IgD-negative memory B cell (primary cell): ENCODE data around the gene TMEM135. TPM values are rescaled to one million over a fixed set of nuclear protein-coding genes. Genes with fewer than 3 reads are reported as not detected.
"Not testable (repeated sequence)": the region's sequence is repeated elsewhere in the genome, so short reads cannot be mapped to it uniquely, and the experiment has no call there.

Source experiments
- H3K27ac Mint-ChIP-seq, 3 donors: one replicate each; pipeline ENCODE4 v1.8.0; 2020 to 2022; ENCODE audit warnings: mild to moderate bottlenecking in 3 of 3, mixed read lengths in 3 of 3, moderate library complexity in 1 of 3
- H3K27me3 Mint-ChIP-seq: one replicate; pipeline ENCODE4 v1.8.0; 2021; ENCODE audit warnings: mixed read lengths
- H3K36me3 Mint-ChIP-seq: one replicate; pipeline ENCODE4 v1.8.0; 2020; ENCODE audit warnings: mild to moderate bottlenecking, mixed read lengths
- H3K4me1 Mint-ChIP-seq, 3 donors: one replicate each; pipeline ENCODE4 v1.8.0; 2020 to 2022; ENCODE audit warnings: mixed read lengths in 3 of 3, mild to moderate bottlenecking in 1 of 3
- H3K4me3 Mint-ChIP-seq, 4 donors: one replicate each; pipeline ENCODE4 v1.8.0; 2020 to 2022; ENCODE audit warnings: mild to moderate bottlenecking in 4 of 4, mixed read lengths in 4 of 4, moderate library complexity in 3 of 4
- H3K9me3 Mint-ChIP-seq, 3 donors: one replicate each; pipeline ENCODE4 v1.8.0; 2020 to 2021; ENCODE audit warnings: mixed read lengths in 3 of 3, mild to moderate bottlenecking in 1 of 3
- polyA plus RNA-seq: library from polyadenylated mRNA; unstranded; fragments of 300-500 nt; fragmentation: Illumina TruSeq; gene quantifications from one replicate; pipeline ENCODE4 v1.2.3, GENCODE V29; 2021

TMEM135 gene
- polyA plus RNA-seq, 1 donor from 2014 or later, result 8.9 TPM

GRCh38 chr11:87128372-87128771 is 90.6 kb downstream of the TMEM135 start:
- H3K27ac Mint-ChIP-seq, result no peak overlapping the region
- no peaks in the 10 kb centered on the region for H3K9me3 Mint-ChIP-seq

GRCh38 chr11:87134524-87135106 is 96.9 kb downstream of the TMEM135 start:
- no peak overlapping the region for H3K27ac Mint-ChIP-seq
- peaks cover 0 to 5% (median 2%) of the 10 kb centered on the region in 3 donors for H3K9me3 Mint-ChIP-seq
- peaks cover 9% of the 10 kb centered on the region for H3K36me3 Mint-ChIP-seq
- no peak overlapping the region for H3K4me3 Mint-ChIP-seq
- no peaks in the 10 kb centered on the region for H3K27me3 Mint-ChIP-seq
- H3K4me1 Mint-ChIP-seq, result peaks cover 0 to 4% (median 0%) of the 10 kb centered on the region in 3 donors

More at GRCh38 chr11:87128372-87128771, 90.6 kb downstream of the TMEM135 start:
- Mint-ChIP-seq H3K27me3 (no peaks in the 10 kb centered on the region), H3K36me3 (no peaks in the 10 kb centered on the region), H3K4me1 (peaks cover 0 to 4% (median 0%) of the 10 kb centered on the region in 3 donors), H3K4me3 (no peak overlapping the region)

GRCh38 chr11:87136236-87136635 is 98.5 kb downstream of the TMEM135 start:
- Mint-ChIP-seq H3K27ac (no peak overlapping the region), H3K9me3 (peaks cover 2 to 11% (median 3%) of the 10 kb centered on the region in 3 donors), H3K27me3 (no peaks in the 10 kb centered on the region), H3K4me3 (no peak overlapping the region), H3K36me3 (peaks cover 9% of the 10 kb centered on the region), H3K4me1 (peaks cover 0 to 4% (median 0%) of the 10 kb centered on the region in 3 donors)

- Mint-ChIP-seq H3K9me3 (peaks cover 2 to 11% (median 3%) of the 10 kb centered on the region in 3 donors), H3K27me3 (no peaks in the 10 kb centered on the region), H3K4me1 (peaks cover 0 to 4% (median under 1%) of the 10 kb centered on the region in 3 donors), H3K27ac (no peak overlapping the region), H3K36me3 (peaks cover 11% of the 10 kb centered on the region), H3K4me3 (no peak overlapping the region)
These were observed 100.0 kb downstream of the TMEM135 start for GRCh38 chr11:87137711-87138110.

- Mint-ChIP-seq H3K27me3 (no peaks in the 10 kb centered on the region), H3K36me3 (peaks cover 10% of the 10 kb centered on the region), H3K9me3 (peaks cover 2 to 11% (median 3%) of the 10 kb centered on the region in 3 donors), H3K4me1 (peaks cover 0 to 9% (median 4%) of the 10 kb centered on the region in 3 donors), H3K27ac (no peak overlapping the region), H3K4me3 (no peak overlapping the region)
These were observed 101.7 kb downstream of the TMEM135 start for GRCh38 chr11:87139475-87139874.

- no peaks in the 10 kb centered on the region for H3K27me3 Mint-ChIP-seq
- peaks cover 6 to 18% (median 15%) of the 10 kb centered on the region in 3 donors for H3K4me1 Mint-ChIP-seq
- H3K27ac Mint-ChIP-seq, result no peak overlapping the region
- no peak overlapping the region for H3K4me3 Mint-ChIP-seq
- H3K9me3 Mint-ChIP-seq, result peaks cover 2 to 11% (median 3%) of the 10 kb centered on the region in 3 donors
- H3K36me3 Mint-ChIP-seq, result peaks cover 10% of the 10 kb centered on the region
These were observed 103.6 kb downstream of the TMEM135 start for GRCh38 chr11:87141322-87141721.

GRCh38 chr11:87141980-87142514 is 104.3 kb downstream of the TMEM135 start:
- Mint-ChIP-seq H3K9me3 (peaks cover 2 to 11% (median 3%) of the 10 kb centered on the region in 3 donors), H3K4me3 (no peak overlapping the region), H3K36me3 (peaks cover 10% of the 10 kb centered on the region)

GRCh38 chr11:87142594-87142993 is 104.9 kb downstream of the TMEM135 start:
- H3K27me3 Mint-ChIP-seq, result no peaks in the 10 kb centered on the region
- peaks cover 10% of the 10 kb centered on the region for H3K36me3 Mint-ChIP-seq
- H3K4me3 Mint-ChIP-seq, result no peak overlapping the region
- H3K4me1 Mint-ChIP-seq, result peaks cover 8 to 18% (median 11%) of the 10 kb centered on the region in 3 donors
- H3K9me3 Mint-ChIP-seq, result peaks cover 2 to 11% (median 3%) of the 10 kb centered on the region in 3 donors
- no peak overlapping the region for H3K27ac Mint-ChIP-seq

More at GRCh38 chr11:87141980-87142514, 104.3 kb downstream of the TMEM135 start:
- H3K27ac Mint-ChIP-seq, result no peak overlapping the region
- no peaks in the 10 kb centered on the region for H3K27me3 Mint-ChIP-seq
- H3K4me1 Mint-ChIP-seq, result peaks cover 6 to 18% (median 13%) of the 10 kb centered on the region in 3 donors

GRCh38 chr11:87143641-87144040 is 105.9 kb downstream of the TMEM135 start:
- Mint-ChIP-seq H3K4me1 (peaks cover 8 to 18% (median 11%) of the 10 kb centered on the region in 3 donors), H3K4me3 (no peak overlapping the region), H3K27ac (no peak overlapping the region), H3K9me3 (peaks cover 0 to 11% (median 3%) of the 10 kb centered on the region in 3 donors), H3K27me3 (no peaks in the 10 kb centered on the region), H3K36me3 (peaks cover 6% of the 10 kb centered on the region)

GRCh38 chr11:87144252-87144651 is 106.5 kb downstream of the TMEM135 start:
- no peak overlapping the region for H3K4me3 Mint-ChIP-seq
- H3K4me1 Mint-ChIP-seq, result peaks cover 8 to 18% (median 11%) of the 10 kb centered on the region in 3 donors
- H3K27ac Mint-ChIP-seq, result no peak overlapping the region
- peaks cover 6% of the 10 kb centered on the region for H3K36me3 Mint-ChIP-seq
- H3K9me3 Mint-ChIP-seq, result peaks cover 0 to 9% (median 3%) of the 10 kb centered on the region in 3 donors
- H3K27me3 Mint-ChIP-seq, result no peaks in the 10 kb centered on the region

- Mint-ChIP-seq H3K9me3 (peaks cover 2 to 6% (median 3%) of the 10 kb centered on the region in 3 donors), H3K4me1 (peaks cover 11 to 16% (median 12%) of the 10 kb centered on the region in 3 donors), H3K4me3 (no peak overlapping the region), H3K27ac (no peak overlapping the region), H3K27me3 (no peaks in the 10 kb centered on the region), H3K36me3 (peaks cover 5% of the 10 kb centered on the region)
These were observed 111.0 kb downstream of the TMEM135 start for GRCh38 chr11:87148749-87149148.

GRCh38 chr11:87149782-87150181 is 112.0 kb downstream of the TMEM135 start:
- not testable (repeated sequence) for H3K27me3 Mint-ChIP-seq, H3K4me3 Mint-ChIP-seq, H3K27ac Mint-ChIP-seq, H3K36me3 Mint-ChIP-seq, H3K9me3 Mint-ChIP-seq
- peaks cover 18 to 21% (median 20%) of the 10 kb centered on the region in 3 donors for H3K4me1 Mint-ChIP-seq

- Mint-ChIP-seq H3K4me3 (no peak overlapping the region), H3K27me3 (no peaks in the 10 kb centered on the region), H3K27ac (no peak overlapping the region), H3K36me3 (peaks cover 7% of the 10 kb centered on the region), H3K9me3 (peaks cover 2 to 6% (median 4%) of the 10 kb centered on the region in 3 donors), H3K4me1 (peaks cover 10 to 18% (median 16%) of the 10 kb centered on the region in 3 donors)
These were observed 113.2 kb downstream of the TMEM135 start for GRCh38 chr11:87150936-87151335.

- Mint-ChIP-seq H3K27me3 (no peaks in the 10 kb centered on the region), H3K4me3 (peak overlapping the region in 2 of 4 donors; percentile 1 to 64), H3K9me3 (peaks cover 2 to 6% (median 4%) of the 10 kb centered on the region in 3 donors), H3K27ac (no peak overlapping the region), H3K36me3 (peaks cover 7% of the 10 kb centered on the region), H3K4me1 (peaks cover 16 to 22% (median 22%) of the 10 kb centered on the region in 3 donors)
These were observed 116.5 kb downstream of the TMEM135 start for GRCh38 chr11:87154246-87154645.

GRCh38 chr11:87156970-87157369 is 119.2 kb downstream of the TMEM135 start:
- Mint-ChIP-seq H3K27ac (no peak overlapping the region), H3K27me3 (no peaks in the 10 kb centered on the region), H3K36me3 (peaks cover 8% of the 10 kb centered on the region), H3K4me3 (no peak overlapping the region), H3K4me1 (peaks cover 16 to 21% (median 21%) of the 10 kb centered on the region in 3 donors), H3K9me3 (peaks cover 0 to 1% (median 0%) of the 10 kb centered on the region in 3 donors)
